ENCODE data around the gene YAF2.

YAF2 gene

GRCh38 chr12:42238240-42239140 is at the start of gene YAF2:
TSS of gene YAF2 (minus strand) at chr12:42238248. CDS start at chr12:42238180, 68 bp downstream.
- H3K36me3 Mint-ChIP-seq = peaks cover 7% of the 10 kb centered on the region

GRCh38 chr12:42286741-42287140 is 48.7 kb upstream of the YAF2 start:
- Mint-ChIP-seq H3K4me1 (ENCODE audit: low read depth) (peaks cover 5% of the 10 kb centered on the region), H3K9me3 (ENCODE audit: low read depth) (no peaks in the 10 kb centered on the region), H3K4me3 (no peak overlapping the region), H3K27ac (no peak overlapping the region), H3K27me3 (peaks cover 6% of the 10 kb centered on the region), H3K36me3 (peaks cover 3% of the 10 kb centered on the region)

More at GRCh38 chr12:42238240-42239140, at the start of gene YAF2:
- H3K27me3 Mint-ChIP-seq = no peaks in the 10 kb centered on the region
- H3K4me3 Mint-ChIP-seq = peak within 1 kb of the TSS; percentile 95
- H3K4me1 Mint-ChIP-seq (ENCODE audit: low read depth) = peaks cover 37% of the 10 kb centered on the region
- H3K9me3 Mint-ChIP-seq (ENCODE audit: low read depth) = no peaks in the 10 kb centered on the region
- H3K27ac Mint-ChIP-seq = peak within 1 kb of the TSS; percentile 91

- no peaks in the 10 kb centered on the region for H3K9me3 Mint-ChIP-seq (ENCODE audit: low read depth)
- peaks cover 5% of the 10 kb centered on the region for H3K4me1 Mint-ChIP-seq (ENCODE audit: low read depth)
- H3K27ac Mint-ChIP-seq = no peak overlapping the region
These were observed 47.4 kb upstream of the YAF2 start for GRCh38 chr12:42285431-42285830.

GRCh38 chr12:42284876-42285275 is 46.8 kb upstream of the YAF2 start:
- Mint-ChIP-seq H3K27ac (no peak overlapping the region), H3K4me3 (no peak overlapping the region), H3K27me3 (peaks cover 6% of the 10 kb centered on the region), H3K4me1 (ENCODE audit: low read depth) (peaks cover 5% of the 10 kb centered on the region), H3K36me3 (peaks cover 3% of the 10 kb centered on the region), H3K9me3 (ENCODE audit: low read depth) (no peaks in the 10 kb centered on the region)

More at GRCh38 chr12:42285431-42285830, 47.4 kb upstream of the YAF2 start:
- peaks cover 3% of the 10 kb centered on the region for H3K36me3 Mint-ChIP-seq
- H3K27me3 Mint-ChIP-seq = peaks cover 6% of the 10 kb centered on the region
- no peak overlapping the region for H3K4me3 Mint-ChIP-seq

GRCh38 chr12:42284157-42284556 is 46.1 kb upstream of the YAF2 start:
- Mint-ChIP-seq H3K27ac (no peak overlapping the region), H3K9me3 (ENCODE audit: low read depth) (no peaks in the 10 kb centered on the region), H3K27me3 (peaks cover 4% of the 10 kb centered on the region), H3K4me3 (no peak overlapping the region), H3K4me1 (ENCODE audit: low read depth) (peaks cover 5% of the 10 kb centered on the region), H3K36me3 (peaks cover 3% of the 10 kb centered on the region)

GRCh38 chr12:42283739-42284138 is 45.7 kb upstream of the YAF2 start:
- H3K27me3 Mint-ChIP-seq = peaks cover 4% of the 10 kb centered on the region
- H3K9me3 Mint-ChIP-seq (ENCODE audit: low read depth) = no peaks in the 10 kb centered on the region
- peaks cover 3% of the 10 kb centered on the region for H3K36me3 Mint-ChIP-seq
- no peak overlapping the region for H3K4me3 Mint-ChIP-seq
- H3K4me1 Mint-ChIP-seq (ENCODE audit: low read depth) = peaks cover 5% of the 10 kb centered on the region
- H3K27ac Mint-ChIP-seq = no peak overlapping the region

GRCh38 chr12:42282294-42282693 is 44.2 kb upstream of the YAF2 start:
- no peaks in the 10 kb centered on the region for H3K9me3 Mint-ChIP-seq (ENCODE audit: low read depth)
- H3K4me3 Mint-ChIP-seq = no peak overlapping the region
- H3K27me3 Mint-ChIP-seq = no peaks in the 10 kb centered on the region
- peaks cover 2% of the 10 kb centered on the region for H3K36me3 Mint-ChIP-seq
- no peak overlapping the region for H3K27ac Mint-ChIP-seq
- peaks cover 5% of the 10 kb centered on the region for H3K4me1 Mint-ChIP-seq (ENCODE audit: low read depth)

- Mint-ChIP-seq H3K36me3 (peaks cover 2% of the 10 kb centered on the region), H3K4me3 (no peak overlapping the region), H3K9me3 (ENCODE audit: low read depth) (no peaks in the 10 kb centered on the region), H3K27ac (no peak overlapping the region), H3K27me3 (no peaks in the 10 kb centered on the region), H3K4me1 (ENCODE audit: low read depth) (peaks cover 5% of the 10 kb centered on the region)
These were observed 43.8 kb upstream of the YAF2 start for GRCh38 chr12:42281844-42282243.

- peaks cover 5% of the 10 kb centered on the region for H3K4me1 Mint-ChIP-seq (ENCODE audit: low read depth)
- no peak overlapping the region for H3K4me3 Mint-ChIP-seq
- H3K36me3 Mint-ChIP-seq = peaks cover 2% of the 10 kb centered on the region
- H3K9me3 Mint-ChIP-seq (ENCODE audit: low read depth) = no peaks in the 10 kb centered on the region
- no peak overlapping the region for H3K27ac Mint-ChIP-seq
- H3K27me3 Mint-ChIP-seq = no peaks in the 10 kb centered on the region
These were observed 43.2 kb upstream of the YAF2 start for GRCh38 chr12:42281278-42281677.

GRCh38 chr12:42278128-42278510 is 40.1 kb upstream of the YAF2 start:
- H3K9me3 Mint-ChIP-seq (ENCODE audit: low read depth) = no peaks in the 10 kb centered on the region
- H3K27ac Mint-ChIP-seq = no peak overlapping the region
- H3K4me3 Mint-ChIP-seq = no peak overlapping the region
- no peaks in the 10 kb centered on the region for H3K4me1 Mint-ChIP-seq (ENCODE audit: low read depth)
- no peaks in the 10 kb centered on the region for H3K27me3 Mint-ChIP-seq
- peaks cover 2% of the 10 kb centered on the region for H3K36me3 Mint-ChIP-seq

GRCh38 chr12:42277396-42278127 is 39.5 kb upstream of the YAF2 start:
- Mint-ChIP-seq H3K9me3 (ENCODE audit: low read depth) (no peaks in the 10 kb centered on the region), H3K36me3 (peaks cover 2% of the 10 kb centered on the region), H3K4me3 (no peak overlapping the region), H3K4me1 (ENCODE audit: low read depth) (no peaks in the 10 kb centered on the region), H3K27ac (no peak overlapping the region), H3K27me3 (peaks cover 1% of the 10 kb centered on the region)

GRCh38 chr12:42275499-42275898 is 37.5 kb upstream of the YAF2 start:
- Mint-ChIP-seq H3K27ac (no peak overlapping the region), H3K36me3 (peaks cover 2% of the 10 kb centered on the region), H3K9me3 (ENCODE audit: low read depth) (no peaks in the 10 kb centered on the region), H3K4me1 (ENCODE audit: low read depth) (peaks cover 4% of the 10 kb centered on the region), H3K4me3 (no peak overlapping the region), H3K27me3 (peaks cover 1% of the 10 kb centered on the region)

GRCh38 chr12:42273706-42274105 is 35.7 kb upstream of the YAF2 start:
- H3K27ac Mint-ChIP-seq = no peak overlapping the region
- H3K9me3 Mint-ChIP-seq (ENCODE audit: low read depth) = no peaks in the 10 kb centered on the region
- H3K4me3 Mint-ChIP-seq = no peak overlapping the region
- peaks cover 4% of the 10 kb centered on the region for H3K4me1 Mint-ChIP-seq (ENCODE audit: low read depth)
- peaks cover 3% of the 10 kb centered on the region for H3K27me3 Mint-ChIP-seq
- H3K36me3 Mint-ChIP-seq = peaks cover 2% of the 10 kb centered on the region

- Mint-ChIP-seq H3K36me3 (no peaks in the 10 kb centered on the region), H3K4me1 (ENCODE audit: low read depth) (peaks cover 4% of the 10 kb centered on the region), H3K27ac (no peak overlapping the region), H3K27me3 (peaks cover 4% of the 10 kb centered on the region), H3K4me3 (no peak overlapping the region), H3K9me3 (ENCODE audit: low read depth) (no peaks in the 10 kb centered on the region)
These were observed 32.5 kb upstream of the YAF2 start for GRCh38 chr12:42270596-42270995.

- Mint-ChIP-seq H3K4me1 (ENCODE audit: low read depth) (peaks cover 6% of the 10 kb centered on the region), H3K4me3 (no peak overlapping the region), H3K27me3 (peaks cover 4% of the 10 kb centered on the region), H3K9me3 (ENCODE audit: low read depth) (no peaks in the 10 kb centered on the region), H3K36me3 (no peaks in the 10 kb centered on the region), H3K27ac (no peak overlapping the region)
These were observed 29.6 kb upstream of the YAF2 start for GRCh38 chr12:42267413-42268190.

All from activated naive CD8-positive, alpha-beta T cell (primary cell).